Fibroblast of lung (primary cell): ENCODE measurements around the gene NDFIP2. TPM values are rescaled to one million over a fixed set of nuclear protein-coding genes. Genes with fewer than 3 reads are reported as not detected.

Experiments
- DNase-seq, 2 donors: peaks; one replicate each; pipeline versions ENCODE4 v3.0.0 to v3.0.0-alpha.2; 2010; ENCODE audit warnings: low read depth in 2 of 2
- H2AFZ ChIP-seq: 2 replicates; pipeline ENCODE4 v1.5.1; 2012; ENCODE audit warnings: low read length, control low read depth, inconsistent platforms
- H3K27ac ChIP-seq: 2 replicates; pipeline ENCODE4 v1.5.1; 2011; ENCODE audit warnings: low read length, control low read depth; ENCODE audit not compliant: insufficient read depth
- H3K27me3 ChIP-seq: 2 replicates; pipeline ENCODE4 v1.5.1; 2011; ENCODE audit warnings: mild to moderate bottlenecking, low read length; ENCODE audit not compliant: control insufficient read depth, insufficient read depth
- H3K36me3 ChIP-seq: 2 replicates; pipeline ENCODE4 v1.5.1; 2011; ENCODE audit warnings: low read length; ENCODE audit not compliant: control insufficient read depth, insufficient read depth
- H3K4me1 ChIP-seq: 2 replicates; pipeline ENCODE4 v1.5.1; 2011; ENCODE audit warnings: low read length; ENCODE audit not compliant: control insufficient read depth, insufficient read depth; ENCODE audit errors: extremely low read depth
- H3K4me2 ChIP-seq: 2 replicates; pipeline ENCODE4 v1.5.1; 2011; ENCODE audit warnings: low read length, control low read depth; ENCODE audit not compliant: insufficient read depth; ENCODE audit errors: extremely low read depth
- H3K4me3 ChIP-seq, 4 experiments: fragments of 200-600 bp in 1 of 4; sonication (generic) in 1 of 4; replicated peaks in 1 of 4; 2 replicates each; pipeline ENCODE4 v1.5.1; 2011 to 2016; ENCODE audit warnings: low read length in 4 of 4, low read depth in 3 of 4, mild to moderate bottlenecking in 3 of 4, control low read depth in 2 of 4, inconsistent platforms in 1 of 4, mixed read lengths in 1 of 4; ENCODE audit not compliant: insufficient read depth in 1 of 4; ENCODE audit errors: control extremely low read depth in 1 of 4
- H3K79me2 ChIP-seq: 2 replicates; pipeline ENCODE4 v1.5.1; 2012; ENCODE audit warnings: mild to moderate bottlenecking, low read length, inconsistent platforms; ENCODE audit not compliant: control insufficient read depth, insufficient read depth
- H3K9ac ChIP-seq: 2 replicates; pipeline ENCODE4 v1.5.1; 2011; ENCODE audit warnings: mild to moderate bottlenecking, low read length, control low read depth; ENCODE audit not compliant: insufficient read depth
- H3K9me3 ChIP-seq: 2 replicates; pipeline ENCODE4 v1.5.1; 2012; ENCODE audit warnings: low read depth, low read length; ENCODE audit not compliant: control insufficient read depth, insufficient read depth
- H4K20me1 ChIP-seq: 2 replicates; pipeline ENCODE4 v1.5.1; 2011; ENCODE audit warnings: low read length; ENCODE audit not compliant: control insufficient read depth, insufficient read depth; ENCODE audit errors: extremely low read depth
- CTCF ChIP-seq, 2 donors: IDR thresholded peaks in 1 of 2; conservative IDR thresholded peaks in 1 of 2; 1 replicate in 1 of 2; 2 replicates in 1 of 2; pipeline ENCODE4 v1.5.1; 2011 to 2012; ENCODE audit warnings: low read length in 2 of 2, control low read depth in 1 of 2, inconsistent platforms in 1 of 2, low read depth in 1 of 2, mild to moderate bottlenecking in 1 of 2
- EZH2 ChIP-seq: IDR thresholded peaks from 2 replicates; pipeline ENCODE4 v1.5.1; 2012; ENCODE audit warnings: low read length, control low read depth, mild to moderate bottlenecking; ENCODE audit errors: missing control alignments
- polyA plus RNA-seq, 2 donors: library from polyadenylated mRNA; depleted of rRNA in 1 of 2; stranded (reverse) in 1 of 2; unstranded in 1 of 2; fragments of >200 nt; gene quantifications; 2 replicates each; pipeline ENCODE4 v1.2.1, GENCODE V29; 2011 to 2012; ENCODE audit warnings: missing spikeins in 1 of 2
- total RNA-seq: library from RNA; depleted of rRNA; stranded (reverse); fragments of >200 nt; gene quantifications from 2 replicates; pipeline ENCODE4 v1.2.1, GENCODE V29; 2014

Gene NDFIP2
- total and polyA plus RNA-seq, 2 donors (not counting 1 experiment from before 2014, with no cell fraction given) = 39.1 to 46.4 TPM

GRCh38 chr13:79527698-79528097 is 46.7 kb downstream of the NDFIP2 start:
- no peaks in the 10 kb centered on the region for H4K20me1 ChIP-seq
- DNase-seq = no peak
- no peaks in the 10 kb centered on the region for H3K36me3 ChIP-seq
- no peaks in the 10 kb centered on the region for H3K27me3 ChIP-seq
- no peak overlapping the region for H2AFZ ChIP-seq
- no peaks in the 10 kb centered on the region for H3K9me3 ChIP-seq
- H3K27ac ChIP-seq = no peak overlapping the region
- TF ChIP-seq EZH2 (no peak), CTCF (conservative IDR thresholded peaks at IDR 0.05 in 1 of 2, IDR thresholded peaks at IDR 0.05 in 1 of 2; ENCODE audit: low read depth in 1 of 2, low read length in 2 of 2) (no peak)
- H3K4me1 ChIP-seq = no peaks in the 10 kb centered on the region
- H3K4me3 ChIP-seq = no peak overlapping the region
- no peak overlapping the region for H3K9ac ChIP-seq
- no peak overlapping the region for H3K4me2 ChIP-seq
- no peaks in the 10 kb centered on the region for H3K79me2 ChIP-seq

GRCh38 chr13:79528356-79528755 is 47.4 kb downstream of the NDFIP2 start:
- Histone ChIP-seq H2AFZ (no peak overlapping the region), H4K20me1 (no peaks in the 10 kb centered on the region), H3K9ac (no peak overlapping the region), H3K27ac (no peak overlapping the region), H3K79me2 (no peaks in the 10 kb centered on the region), H3K27me3 (no peaks in the 10 kb centered on the region), H3K36me3 (no peaks in the 10 kb centered on the region), H3K9me3 (no peaks in the 10 kb centered on the region), H3K4me2 (no peak overlapping the region), H3K4me3 (no peak overlapping the region), H3K4me1 (no peaks in the 10 kb centered on the region)
- TF ChIP-seq CTCF (conservative IDR thresholded peaks at IDR 0.05 in 1 of 2, IDR thresholded peaks at IDR 0.05 in 1 of 2; ENCODE audit: low read depth in 1 of 2, low read length in 2 of 2) = no peak
- TF ChIP-seq EZH2 = no peak
- peak in 1 of 2 donors; percentile 40 for DNase-seq

- DNase-seq = peak in 1 of 2 donors; percentile 27
- Histone ChIP-seq H3K4me2 (no peak overlapping the region), H3K79me2 (no peaks in the 10 kb centered on the region)
Observed at GRCh38 chr13:79528759-79529191, 47.8 kb downstream of the NDFIP2 start.

More at GRCh38 chr13:79528759-79529191, 47.8 kb downstream of the NDFIP2 start:
- Histone ChIP-seq H3K4me1 (no peaks in the 10 kb centered on the region), H3K36me3 (no peaks in the 10 kb centered on the region), H3K9me3 (no peaks in the 10 kb centered on the region), H3K27me3 (no peaks in the 10 kb centered on the region), H3K27ac (no peak overlapping the region), H4K20me1 (no peaks in the 10 kb centered on the region), H3K9ac (no peak overlapping the region), H3K4me3 (no peak overlapping the region), H2AFZ (no peak overlapping the region)
- no peak for TF ChIP-seq CTCF (conservative IDR thresholded peaks at IDR 0.05 in 1 of 2, IDR thresholded peaks at IDR 0.05 in 1 of 2; ENCODE audit: low read depth in 1 of 2, low read length in 2 of 2)
- TF ChIP-seq EZH2 = no peak
